ENCODE results near the gene PXK.

The PXK gene

DNA sequence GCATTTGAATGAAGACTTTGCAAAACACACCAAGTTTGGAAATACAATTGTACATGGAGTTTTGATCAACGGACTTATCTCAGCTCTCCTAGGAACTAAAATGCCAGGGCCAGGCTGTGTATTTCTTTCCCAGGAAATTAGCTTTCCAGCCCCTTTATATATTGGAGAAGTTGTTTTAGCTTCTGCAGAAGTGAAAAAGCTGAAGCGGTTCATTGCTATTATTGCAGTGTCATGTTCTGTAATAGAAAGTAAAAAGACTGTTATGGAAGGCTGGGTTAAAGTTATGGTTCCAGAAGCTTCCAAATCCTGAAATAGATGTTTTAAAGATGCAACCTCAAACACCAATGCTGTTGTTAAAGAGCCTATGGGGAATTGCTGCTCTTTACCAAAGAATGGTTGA, 14.9 kb upstream of the PXK start:
- TF ChIP-seq, protein P1, sequence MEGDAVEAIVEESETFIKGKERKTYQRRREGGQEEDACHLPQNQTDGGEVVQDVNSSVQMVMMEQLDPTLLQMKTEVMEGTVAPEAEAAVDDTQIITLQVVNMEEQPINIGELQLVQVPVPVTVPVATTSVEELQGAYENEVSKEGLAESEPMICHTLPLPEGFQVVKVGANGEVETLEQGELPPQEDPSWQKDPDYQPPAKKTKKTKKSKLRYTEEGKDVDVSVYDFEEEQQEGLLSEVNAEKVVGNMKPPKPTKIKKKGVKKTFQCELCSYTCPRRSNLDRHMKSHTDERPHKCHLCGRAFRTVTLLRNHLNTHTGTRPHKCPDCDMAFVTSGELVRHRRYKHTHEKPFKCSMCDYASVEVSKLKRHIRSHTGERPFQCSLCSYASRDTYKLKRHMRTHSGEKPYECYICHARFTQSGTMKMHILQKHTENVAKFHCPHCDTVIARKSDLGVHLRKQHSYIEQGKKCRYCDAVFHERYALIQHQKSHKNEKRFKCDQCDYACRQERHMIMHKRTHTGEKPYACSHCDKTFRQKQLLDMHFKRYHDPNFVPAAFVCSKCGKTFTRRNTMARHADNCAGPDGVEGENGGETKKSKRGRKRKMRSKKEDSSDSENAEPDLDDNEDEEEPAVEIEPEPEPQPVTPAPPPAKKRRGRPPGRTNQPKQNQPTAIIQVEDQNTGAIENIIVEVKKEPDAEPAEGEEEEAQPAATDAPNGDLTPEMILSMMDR (IDR thresholded peaks at IDR 0.05; ENCODE audit: unreplicated experiment in 3 of 3), result no peak
- H3K4me3 Mint-ChIP-seq, result no peak overlapping the region
- no peaks in the 10 kb centered on the region for H3K27me3 Mint-ChIP-seq (ENCODE audit: low read depth)
- no peak overlapping the region for H3K27ac Mint-ChIP-seq
- H3K4me1 Mint-ChIP-seq, result no peaks in the 10 kb centered on the region
- H3K9me3 Mint-ChIP-seq, result no peaks in the 10 kb centered on the region
- peaks cover 62% of the 10 kb centered on the region for H3K36me3 Mint-ChIP-seq (ENCODE audit: low read depth)

DNA sequence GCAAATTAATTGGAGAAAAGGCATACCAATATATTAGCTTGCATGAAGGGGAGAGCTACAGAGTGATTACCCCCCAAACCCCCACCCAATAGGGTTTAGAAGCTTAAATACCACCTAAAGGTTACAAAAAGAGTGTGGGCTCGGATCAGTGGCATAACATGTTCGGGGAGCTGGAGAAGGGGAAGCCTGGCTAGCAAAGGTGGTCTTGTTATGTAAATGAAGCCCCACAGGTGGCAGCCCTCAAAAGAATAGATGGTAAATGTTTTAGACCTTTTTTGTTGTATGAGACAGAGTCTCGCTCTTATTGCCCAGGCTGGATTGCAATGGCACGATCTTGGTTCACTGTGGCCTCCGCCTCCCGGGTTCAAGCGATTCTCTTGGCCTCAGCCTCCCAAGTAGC, 10.9 kb upstream of the PXK start:
- Mint-ChIP-seq H3K4me3 (no peak overlapping the region), H3K9me3 (no peaks in the 10 kb centered on the region), H3K27me3 (ENCODE audit: low read depth) (no peaks in the 10 kb centered on the region), H3K27ac (no peak overlapping the region), H3K4me1 (no peaks in the 10 kb centered on the region), H3K36me3 (ENCODE audit: low read depth) (peaks cover 28% of the 10 kb centered on the region)
- TF ChIP-seq, protein P1 (IDR thresholded peaks at IDR 0.05; ENCODE audit: unreplicated experiment in 3 of 3), result no peak

DNA sequence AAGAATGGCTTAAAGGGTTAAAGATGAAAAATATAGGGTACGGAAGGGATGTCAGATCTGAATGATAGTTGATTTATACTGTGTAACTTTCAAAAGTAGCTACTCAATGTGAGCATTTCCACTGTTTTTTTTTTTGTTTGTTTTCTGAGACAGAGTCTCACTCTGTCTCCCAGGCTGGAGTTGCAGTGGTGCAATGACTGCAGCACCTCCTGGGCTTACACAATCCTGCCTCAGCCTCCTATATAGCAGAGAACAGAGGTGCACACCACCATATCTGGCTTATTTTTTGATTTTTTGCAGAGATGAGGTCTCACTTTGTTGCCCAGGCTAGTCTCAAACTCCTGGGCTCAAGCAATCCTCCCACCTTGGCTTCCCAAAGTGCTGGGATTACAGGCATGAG, 9.9 kb upstream of the PXK start:
- Mint-ChIP-seq H3K4me3 (no peak overlapping the region), H3K4me1 (no peaks in the 10 kb centered on the region), H3K27ac (no peak overlapping the region), H3K27me3 (ENCODE audit: low read depth) (no peaks in the 10 kb centered on the region), H3K9me3 (no peaks in the 10 kb centered on the region), H3K36me3 (ENCODE audit: low read depth) (peaks cover 18% of the 10 kb centered on the region)
- TF ChIP-seq, protein P1 (IDR thresholded peaks at IDR 0.05; ENCODE audit: unreplicated experiment in 3 of 3), result no peak

DNA sequence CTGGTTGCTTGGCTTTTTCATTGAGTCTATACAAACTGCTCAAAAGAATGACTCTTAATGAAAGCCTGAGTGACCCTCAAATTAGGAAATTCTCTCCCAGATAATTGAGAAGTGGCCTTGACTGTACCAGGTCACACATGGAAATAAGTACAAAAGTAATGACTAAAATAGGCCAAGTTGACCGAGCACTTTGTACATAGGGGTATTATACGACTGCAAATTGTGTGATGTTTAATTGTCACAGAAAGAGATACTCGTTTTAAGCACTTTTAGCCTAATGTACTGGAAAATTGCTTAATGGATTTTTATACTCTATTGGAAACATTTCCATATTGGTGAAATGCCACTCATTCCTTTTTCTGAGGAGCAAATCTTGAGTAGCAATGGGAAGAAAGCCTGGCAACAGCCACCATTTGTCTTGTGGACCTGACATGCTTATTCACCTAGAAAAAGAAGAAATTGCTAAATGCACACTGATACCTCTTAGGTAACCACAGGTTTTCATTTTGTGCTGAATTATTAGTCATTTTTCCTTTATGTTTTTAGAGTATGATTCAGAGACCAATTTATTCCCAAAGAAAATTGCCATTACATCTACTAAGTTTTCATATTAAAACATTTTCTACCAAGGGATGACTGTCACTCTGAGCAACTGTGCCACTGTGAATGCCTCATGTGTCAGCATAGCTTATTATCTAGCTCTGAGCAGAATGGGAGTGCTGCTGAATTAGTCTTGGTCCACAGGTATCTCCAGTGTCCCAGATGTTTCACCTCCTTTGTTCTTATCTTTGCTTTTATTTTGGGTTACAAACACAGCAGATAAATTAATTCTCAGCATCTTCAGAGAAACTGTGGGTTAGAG, 8.9 kb upstream of the PXK start:
- Mint-ChIP-seq H3K27me3 (ENCODE audit: low read depth) (no peaks in the 10 kb centered on the region), H3K4me3 (no peak overlapping the region), H3K4me1 (no peaks in the 10 kb centered on the region), H3K36me3 (ENCODE audit: low read depth) (peaks cover 9% of the 10 kb centered on the region), H3K9me3 (no peaks in the 10 kb centered on the region), H3K27ac (peak overlapping the region; percentile 21 to 86 (median 76))
- TF ChIP-seq, protein P1 (IDR thresholded peaks at IDR 0.05; ENCODE audit: unreplicated experiment in 3 of 3), result no peak

GRCh38 chr3:58324391-58325390, 8.0 kb upstream of the PXK start:
- Mint-ChIP-seq H3K4me3 (no peak overlapping the region), H3K9me3 (no peaks in the 10 kb centered on the region), H3K27me3 (ENCODE audit: low read depth) (no peaks in the 10 kb centered on the region), H3K4me1 (no peaks in the 10 kb centered on the region), H3K27ac (peak overlapping the region; percentile 21 to 86 (median 76)), H3K36me3 (ENCODE audit: low read depth) (peaks cover 4% of the 10 kb centered on the region)
- TF ChIP-seq, protein P1 (IDR thresholded peaks at IDR 0.05; ENCODE audit: unreplicated experiment in 3 of 3), result no peak
